ENCODE results near the gene L1CAM.

GRCh38 chrX:153819384-153820040 is 66.5 kb downstream of the L1CAM start:
- TF ChIP-seq EZH2 (IDR thresholded peaks at IDR 0.05; ENCODE audit: borderline replicate concordance, low read depth, low read length) (no peak), CTCF (IDR thresholded peaks at IDR 0.05 in 2 of 3, conservative IDR thresholded peaks at IDR 0.05 in 1 of 3; ENCODE audit: insufficient read depth in 2 of 3, low read depth in 1 of 3, low read length in 3 of 3) (no peak), HIVEP1 (CRISPR knock-in tag; IDR thresholded peaks at IDR 0.05) (no peak), SP2 (IDR thresholded peaks at IDR 0.05; ENCODE audit: extremely low read depth, low read depth, low read length, poor library complexity, severe bottlenecking) (no peak), ZNF639 (CRISPR knock-in tag; conservative IDR thresholded peaks at IDR 0.05 in 1 of 2, IDR thresholded peaks at IDR 0.05 in 1 of 2) (no peak), ZBTB11 (CRISPR knock-in tag; IDR thresholded peaks at IDR 0.05) (no peak)

Measured in K562 (cell line).